ENCODE data around the gene TMEM178A. TPM values are rescaled to one million over a fixed set of nuclear protein-coding genes. Genes with fewer than 3 reads are reported as not detected.

TMEM178A gene
- total RNA-seq, 1 donor = 0.72 TPM

- Histone ChIP-seq H3K9me3 (ENCODE audit: low read depth, low read length) (no peaks in the 10 kb centered on the region), H3K36me3 (ENCODE audit: insufficient read depth, low read length) (no peaks in the 10 kb centered on the region)
- DNase-seq (ENCODE audit: insufficient read length, low spot score, missing footprints) = no peak
These were observed 23.6 kb downstream of the TMEM178A start for GRCh38 chr2:39689272-39689841.

DNA sequence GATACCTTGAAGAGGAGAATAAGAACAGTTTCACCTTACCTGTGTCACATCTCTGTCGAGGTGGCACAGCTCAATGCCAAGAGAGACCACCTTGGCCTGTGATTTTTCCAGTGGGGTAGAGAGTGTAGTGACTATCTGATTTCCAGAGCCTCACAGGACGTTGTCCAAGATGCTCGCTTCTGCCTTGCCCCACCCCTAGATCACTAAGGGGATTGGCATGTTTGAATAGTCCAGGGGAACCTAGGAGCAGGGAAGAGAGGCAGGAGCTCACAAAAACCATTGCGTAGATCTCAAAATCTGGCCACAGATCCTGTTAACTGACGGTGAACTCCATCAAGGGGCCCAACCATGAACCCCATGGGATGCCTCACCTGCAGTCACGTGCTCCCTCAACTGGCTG, 24.2 kb downstream of the TMEM178A start:
- no peaks in the 10 kb centered on the region for H4K20me1 ChIP-seq (ENCODE audit: insufficient read depth, low read length)
- DNase-seq (ENCODE audit: insufficient read length, low spot score, missing footprints) = no peak

More at GRCh38 chr2:39689272-39689841, 23.6 kb downstream of the TMEM178A start:
- Histone ChIP-seq H3K27ac (ENCODE audit: low read depth, low read length) (no peak overlapping the region), H3K4me2 (ENCODE audit: insufficient read depth, low read length) (no peak overlapping the region), H2AFZ (ENCODE audit: low read length) (no peak overlapping the region), H4K20me1 (ENCODE audit: insufficient read depth, low read length) (no peaks in the 10 kb centered on the region), H3K4me1 (ENCODE audit: insufficient read depth, low read length) (no peaks in the 10 kb centered on the region), H3K79me2 (ENCODE audit: insufficient read depth, low read length) (no peaks in the 10 kb centered on the region), H3K27me3 (ENCODE audit: insufficient read depth, low read length) (no peaks in the 10 kb centered on the region), H3K4me3 (ENCODE audit: insufficient read depth, low read length) (no peak overlapping the region)
- no peak for TF ChIP-seq CTCF (IDR thresholded peaks at IDR 0.05; ENCODE audit: extremely low read depth, low read depth, low read length)

GRCh38 chr2:39693245-39693644, 27.5 kb downstream of the TMEM178A start:
- Histone ChIP-seq H3K4me3 (ENCODE audit: insufficient read depth, low read length) (no peak overlapping the region), H3K9me3 (ENCODE audit: low read depth, low read length) (no peaks in the 10 kb centered on the region), H3K4me2 (ENCODE audit: insufficient read depth, low read length) (no peak overlapping the region), H2AFZ (ENCODE audit: low read length) (no peak overlapping the region), H3K27ac (ENCODE audit: low read depth, low read length) (no peak overlapping the region), H3K27me3 (ENCODE audit: insufficient read depth, low read length) (no peaks in the 10 kb centered on the region), H3K79me2 (ENCODE audit: insufficient read depth, low read length) (no peaks in the 10 kb centered on the region), H3K36me3 (ENCODE audit: insufficient read depth, low read length) (no peaks in the 10 kb centered on the region), H4K20me1 (ENCODE audit: insufficient read depth, low read length) (no peaks in the 10 kb centered on the region), H3K4me1 (ENCODE audit: insufficient read depth, low read length) (peaks cover 6% of the 10 kb centered on the region)
- no peak for TF ChIP-seq CTCF (IDR thresholded peaks at IDR 0.05; ENCODE audit: extremely low read depth, low read depth, low read length)
- DNase-seq (ENCODE audit: insufficient read length, low spot score, missing footprints) = no peak

More for the DNA sequence above, 24.2 kb downstream of the TMEM178A start:
- H3K4me1 ChIP-seq (ENCODE audit: insufficient read depth, low read length) = no peaks in the 10 kb centered on the region
- H3K79me2 ChIP-seq (ENCODE audit: insufficient read depth, low read length) = no peaks in the 10 kb centered on the region
- no peaks in the 10 kb centered on the region for H3K27me3 ChIP-seq (ENCODE audit: insufficient read depth, low read length)
- no peak overlapping the region for H3K4me3 ChIP-seq (ENCODE audit: insufficient read depth, low read length)
- H3K9me3 ChIP-seq (ENCODE audit: low read depth, low read length) = no peaks in the 10 kb centered on the region
- H3K36me3 ChIP-seq (ENCODE audit: insufficient read depth, low read length) = no peaks in the 10 kb centered on the region
- H3K27ac ChIP-seq (ENCODE audit: low read depth, low read length) = no peak overlapping the region
- no peak overlapping the region for H2AFZ ChIP-seq (ENCODE audit: low read length)
- H3K4me2 ChIP-seq (ENCODE audit: insufficient read depth, low read length) = no peak overlapping the region
- no peak for TF ChIP-seq CTCF (IDR thresholded peaks at IDR 0.05; ENCODE audit: extremely low read depth, low read depth, low read length)

DNA sequence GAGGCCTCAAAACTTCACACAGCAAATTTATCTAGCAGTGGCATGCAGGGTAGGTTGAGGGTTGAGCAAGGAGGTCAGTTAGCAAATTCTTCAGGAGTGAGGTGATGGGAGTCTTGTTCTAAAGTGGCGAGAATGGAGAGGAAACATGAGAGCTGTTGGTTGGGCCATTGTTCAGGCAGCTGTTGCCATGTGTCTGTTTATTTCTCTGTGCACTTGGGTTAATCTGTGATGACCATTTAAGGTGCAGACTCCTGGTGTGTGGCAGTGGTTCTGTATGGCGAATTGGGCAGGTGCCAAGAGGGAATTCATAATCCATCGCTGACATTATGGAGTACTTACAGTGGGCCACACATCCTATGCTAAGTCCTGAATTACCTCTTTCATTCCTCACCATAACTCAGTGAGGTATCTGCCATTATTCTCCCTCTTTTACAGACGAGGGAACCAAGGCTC, 30.4 kb downstream of the TMEM178A start:
- Histone ChIP-seq H3K27me3 (ENCODE audit: insufficient read depth, low read length) (no peaks in the 10 kb centered on the region), H3K4me3 (ENCODE audit: insufficient read depth, low read length) (no peak overlapping the region), H3K36me3 (ENCODE audit: insufficient read depth, low read length) (no peaks in the 10 kb centered on the region), H3K27ac (ENCODE audit: low read depth, low read length) (peak overlapping the region; percentile 82), H3K9me3 (ENCODE audit: low read depth, low read length) (no peaks in the 10 kb centered on the region), H3K79me2 (ENCODE audit: insufficient read depth, low read length) (no peaks in the 10 kb centered on the region), H2AFZ (ENCODE audit: low read length) (peak overlapping the region; percentile 20), H3K4me1 (ENCODE audit: insufficient read depth, low read length) (peaks cover 6% of the 10 kb centered on the region), H3K4me2 (ENCODE audit: insufficient read depth, low read length) (no peak overlapping the region), H4K20me1 (ENCODE audit: insufficient read depth, low read length) (no peaks in the 10 kb centered on the region)
- peak; percentile 52 for DNase-seq (ENCODE audit: insufficient read length, low spot score, missing footprints)
- no peak for TF ChIP-seq CTCF (IDR thresholded peaks at IDR 0.05; ENCODE audit: extremely low read depth, low read depth, low read length)

Measured in osteoblast (primary cell).